Middle frontal gyrus (tissue), 1 donor: ENCODE measurements around the gene TEAD1.
A peak's percentile ranks its signal among the peaks of the same experiment; 100 is the strongest.

ENCODE experiments used
- DNase-seq: peaks from one replicate; pipeline ENCODE4 v3.0.0-alpha.2; 2015; ENCODE audit warnings: low spot score; ENCODE audit errors: extremely low spot score

Gene TEAD1

DNA sequence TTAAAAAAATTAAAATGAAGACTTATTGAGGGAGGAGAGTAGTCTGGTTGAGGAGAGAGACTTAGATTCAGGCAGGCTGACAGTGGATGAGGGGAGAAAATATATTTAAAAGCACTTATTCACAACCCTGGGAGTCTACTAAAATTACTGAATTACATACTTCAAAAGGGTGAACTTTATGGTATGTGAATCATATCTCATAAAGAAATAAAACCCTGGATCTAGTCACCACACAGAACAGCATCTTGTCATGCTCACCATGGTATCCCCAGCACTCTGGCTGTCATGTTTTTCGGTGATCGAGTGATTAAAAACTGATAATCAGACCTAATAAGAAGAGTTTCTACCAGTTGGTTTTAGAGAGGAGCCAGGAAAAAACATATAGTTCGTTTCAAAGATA is 11.0 kb downstream of the TEAD1 start:
- DNase-seq, result no peak

- DNase-seq, result no peak
Observed at GRCh38 chr11:12686246-12687060, 12.2 kb downstream of the TEAD1 start.

DNA sequence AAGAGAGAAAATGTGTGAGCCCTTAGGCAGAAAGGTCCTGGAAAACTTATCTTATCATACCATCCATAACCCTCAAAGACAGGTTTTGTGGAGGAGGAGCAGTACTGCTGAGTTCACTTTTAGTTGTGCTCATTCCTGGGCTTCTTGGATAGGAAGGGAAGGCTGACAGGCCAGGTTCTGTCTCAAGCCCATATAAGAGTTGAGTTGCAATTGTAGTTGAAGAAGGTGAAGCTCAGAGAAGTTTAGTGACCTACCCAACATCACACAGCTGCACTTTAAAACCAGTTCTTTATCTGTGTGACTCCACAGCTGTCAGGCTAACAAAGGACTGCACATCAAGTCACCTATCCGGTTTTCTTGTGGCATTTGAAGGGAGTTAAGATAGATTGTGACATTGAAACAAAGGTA is 13.0 kb downstream of the TEAD1 start:
- no peak for DNase-seq

DNA sequence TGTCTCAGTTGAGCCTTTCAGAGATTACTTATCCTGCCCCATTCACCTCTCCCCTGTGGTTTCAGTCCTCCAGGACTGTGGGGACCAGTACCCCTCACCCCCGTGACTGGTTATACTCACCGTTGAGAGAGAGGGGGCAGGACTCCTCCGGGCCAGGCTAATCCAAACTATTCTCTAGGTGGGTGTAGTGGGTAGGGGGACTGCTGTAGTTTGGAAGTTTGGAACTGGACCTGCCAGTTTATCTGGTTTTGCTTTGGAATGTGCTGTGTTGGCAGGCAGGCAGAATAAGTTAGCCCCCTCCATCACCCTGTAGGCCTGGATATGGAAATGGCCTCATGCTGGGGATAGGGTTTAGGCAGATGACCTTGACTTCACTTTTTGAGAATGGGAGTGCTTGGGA is 13.5 kb downstream of the TEAD1 start:
- DNase-seq, result no peak

GRCh38 chr11:12689029-12689755 is 15.0 kb downstream of the TEAD1 start:
- DNase-seq, result no peak

DNA sequence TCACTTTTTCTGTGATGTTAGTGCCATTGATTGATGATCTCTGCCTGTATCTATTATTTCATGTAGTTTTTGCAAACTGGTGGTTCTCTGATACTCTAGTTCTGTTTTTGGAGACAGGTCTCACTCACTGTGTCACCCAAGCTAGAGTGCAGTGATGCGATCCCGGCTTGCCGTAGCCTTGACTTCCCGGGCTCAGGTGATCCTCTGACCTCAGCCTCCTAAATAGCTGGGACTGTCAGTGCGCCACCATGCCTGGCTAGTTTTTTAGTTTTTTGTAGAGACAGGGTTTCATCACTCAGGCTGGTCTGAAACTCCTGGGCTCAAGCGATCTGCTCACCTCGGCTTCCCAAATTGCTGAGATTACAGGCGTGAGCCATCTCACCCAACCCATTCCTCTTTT is 16.4 kb downstream of the TEAD1 start:
- DNase-seq, result no peak

DNA sequence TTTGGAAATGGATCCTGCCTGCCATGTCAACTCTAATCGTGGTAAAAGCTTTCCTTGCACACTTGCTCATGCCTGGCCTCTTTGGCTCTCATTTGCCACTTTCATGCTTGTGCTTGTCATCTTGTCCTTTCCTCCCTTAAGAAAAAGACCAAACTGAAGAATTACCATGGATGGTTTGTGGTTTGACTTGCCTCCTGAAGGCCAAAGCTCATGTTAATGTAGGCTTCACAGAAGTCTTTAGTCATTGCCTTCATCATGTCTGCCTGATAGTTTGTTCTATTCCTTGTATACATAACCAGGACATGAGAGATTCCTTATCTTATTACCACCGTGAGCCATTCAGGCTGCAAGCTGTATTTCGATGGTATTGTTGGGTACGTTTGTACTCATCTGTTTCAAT is 17.3 kb downstream of the TEAD1 start:
- no peak for DNase-seq

GRCh38 chr11:12692229-12693075 is 18.2 kb downstream of the TEAD1 start:
- DNase-seq, result peak; percentile 27

- DNase-seq, result no peak
Observed at GRCh38 chr11:12693094-12693478, 18.9 kb downstream of the TEAD1 start.

DNA sequence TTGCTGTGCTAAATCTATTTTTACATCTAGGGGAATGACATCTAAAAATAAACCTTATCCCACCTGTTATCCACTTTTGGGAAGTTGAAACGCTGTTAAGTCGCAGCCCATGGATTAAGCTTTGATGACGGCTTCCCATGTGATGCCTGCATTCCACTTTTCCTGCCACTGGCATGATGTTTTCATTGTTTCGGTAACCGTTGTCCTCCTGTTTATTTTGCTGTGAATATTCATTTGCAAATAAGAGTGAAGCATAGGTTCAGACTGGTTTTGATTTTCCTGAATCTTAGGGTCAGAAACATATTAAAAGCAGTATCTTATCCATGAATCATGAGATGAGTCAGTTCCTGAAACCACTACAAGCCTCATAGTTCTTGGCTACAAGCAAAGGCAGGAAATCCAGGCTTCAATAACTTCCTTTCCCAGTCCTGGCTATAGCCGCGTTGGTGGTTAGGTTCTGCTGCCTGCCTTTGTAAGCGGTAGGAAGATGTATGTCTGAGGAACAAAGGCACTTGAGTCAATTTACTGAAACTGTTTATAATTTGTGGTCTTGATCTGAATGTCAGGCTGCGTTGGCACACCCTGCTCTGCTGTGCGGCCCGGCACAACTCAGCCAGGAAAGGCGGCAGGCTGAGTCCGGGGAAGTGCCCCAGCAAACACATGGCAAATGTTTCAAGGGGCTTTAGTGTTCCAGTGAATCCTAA is 19.4 kb downstream of the TEAD1 start:
- DNase-seq, result no peak

DNA sequence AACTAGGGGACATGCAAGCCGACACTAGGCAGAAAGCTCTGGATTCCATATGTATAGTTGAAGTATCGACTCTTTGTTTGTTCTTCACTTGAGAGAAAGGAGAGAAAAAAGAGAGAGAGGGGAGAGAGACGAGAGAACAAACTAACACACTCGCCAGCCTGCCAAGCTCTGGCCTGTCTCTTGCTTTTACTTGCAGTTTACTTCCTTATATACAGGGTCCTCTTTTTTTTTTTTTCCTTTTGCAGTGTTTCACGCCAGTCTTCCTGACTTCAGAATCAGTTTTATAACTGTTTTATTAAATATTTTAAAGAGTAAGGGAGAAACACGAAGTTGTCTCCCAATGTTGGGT is 19.9 kb downstream of the TEAD1 start:
- no peak for DNase-seq

DNA sequence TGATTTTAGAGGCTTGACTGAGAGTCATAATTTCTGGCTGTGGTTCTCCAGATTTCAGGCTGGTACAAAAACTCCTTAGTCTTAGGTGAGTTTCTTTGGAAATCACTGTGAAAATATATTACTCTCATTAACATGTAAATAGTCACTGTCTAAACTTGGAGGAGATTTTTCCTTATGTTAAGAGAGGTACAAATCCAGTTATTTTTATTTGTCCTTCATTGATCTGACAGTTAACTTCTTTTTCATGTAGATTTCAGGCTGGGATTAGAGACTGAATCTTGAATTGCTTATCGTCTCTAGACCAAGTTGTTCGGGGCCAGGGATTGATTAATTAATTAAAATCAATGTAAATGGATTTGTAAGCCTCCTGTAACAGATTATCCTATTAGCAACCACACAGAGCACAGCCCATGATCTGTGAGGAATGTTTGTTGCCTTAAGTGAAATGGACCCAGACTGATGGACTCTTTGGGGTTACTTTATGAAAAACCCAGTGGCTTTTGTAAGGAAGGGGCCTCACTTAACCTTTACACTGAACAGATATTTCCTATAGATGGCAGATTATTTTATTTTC is 21.1 kb downstream of the TEAD1 start:
- DNase-seq, result no peak

DNA sequence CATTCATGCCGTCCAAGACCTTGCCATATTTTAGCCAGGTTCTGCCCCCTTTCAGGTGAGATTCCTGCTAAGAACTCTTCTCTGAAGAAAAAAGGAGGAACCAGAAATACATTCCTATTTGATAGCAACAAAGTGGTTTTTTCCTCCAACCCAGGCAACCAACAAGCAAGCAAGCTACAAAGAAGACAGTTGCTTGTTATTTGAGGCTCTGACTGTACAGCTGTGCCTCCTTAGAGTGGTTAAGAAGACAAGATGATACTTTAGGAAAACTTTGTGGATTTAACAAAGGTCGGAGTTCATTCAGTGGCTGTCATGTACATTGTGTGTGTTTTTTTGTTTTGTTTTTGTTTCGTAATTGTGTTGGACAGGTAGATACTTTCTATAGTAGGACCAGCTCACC is 21.7 kb downstream of the TEAD1 start:
- DNase-seq, result no peak

GRCh38 chr11:12696911-12697581 is 22.8 kb downstream of the TEAD1 start:
- no peak for DNase-seq

DNA sequence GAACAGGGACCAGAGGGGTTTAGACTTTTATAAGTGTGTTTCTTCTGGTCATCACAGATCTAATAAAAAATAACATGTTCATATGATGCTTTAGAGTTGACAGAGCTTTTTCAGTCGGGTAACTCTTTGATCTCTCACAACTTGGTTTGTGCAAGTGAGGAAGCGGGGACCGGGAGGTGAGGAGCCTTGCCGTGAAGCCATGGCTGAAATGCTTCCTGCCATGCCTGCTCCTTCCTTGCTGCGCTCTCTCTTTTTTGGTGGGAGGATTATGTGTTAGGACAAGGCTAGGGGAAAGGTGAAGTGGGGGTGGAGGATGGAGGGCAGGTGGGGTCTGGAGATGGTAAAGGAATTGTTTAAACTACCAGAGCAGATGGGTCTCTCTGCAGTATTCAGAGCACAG is 23.8 kb downstream of the TEAD1 start:
- no peak for DNase-seq

- no peak for DNase-seq
Observed at GRCh38 chr11:12701811-12702592, 27.8 kb downstream of the TEAD1 start.

- DNase-seq, result no peak
Observed at GRCh38 chr11:12702999-12703453, 28.8 kb downstream of the TEAD1 start.

DNA sequence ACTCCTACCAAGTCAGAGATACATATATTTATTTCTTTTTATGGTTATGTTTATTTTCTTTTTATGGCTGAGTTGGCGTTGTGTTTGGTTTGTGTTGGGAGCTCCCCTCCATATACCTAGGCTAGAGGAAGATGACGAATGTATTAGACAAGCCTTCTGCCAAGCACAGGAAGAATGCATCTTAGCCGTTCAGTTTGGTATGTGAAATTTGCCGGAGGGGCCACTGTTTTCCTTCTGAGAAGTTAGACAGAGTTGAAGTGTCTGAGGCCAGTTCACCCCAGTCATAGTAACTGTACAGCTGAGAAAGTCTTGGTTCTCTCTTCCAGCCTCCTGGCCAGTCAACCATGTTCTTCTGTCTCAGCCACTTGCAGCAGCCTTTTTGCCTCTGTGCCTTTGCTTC is 29.8 kb downstream of the TEAD1 start:
- DNase-seq, result no peak

DNA sequence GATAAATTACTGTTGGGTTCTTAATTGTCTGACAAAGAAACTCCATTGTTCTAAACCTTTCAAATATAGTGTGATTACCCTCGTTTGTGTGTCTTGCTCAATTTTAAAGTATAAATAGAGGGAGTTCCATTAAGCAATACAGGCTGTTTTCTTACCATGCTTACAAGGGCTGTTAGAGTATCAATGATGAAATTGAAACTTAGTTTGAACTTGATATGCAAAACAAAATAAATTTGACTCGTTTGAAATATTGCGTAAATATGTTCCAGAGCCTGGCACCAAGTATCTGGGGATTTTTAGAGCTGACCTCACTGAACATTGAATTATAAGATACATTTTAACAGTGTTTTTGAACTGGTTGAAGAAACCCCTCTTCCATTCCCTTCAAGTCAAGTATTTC is 31.7 kb downstream of the TEAD1 start:
- no peak for DNase-seq
